Neural cell (in vitro differentiated cells): ENCODE data around the gene ALOX12. TPM values are rescaled to one million over a fixed set of nuclear protein-coding genes. Genes with fewer than 3 reads are reported as not detected.

Source experiments
- H2AFZ ChIP-seq: fragments of 200-600, 300-800 bp; sonication (generic), shearing (Covaris generic); 2 replicates; pipeline ENCODE4 v1.6.0; 2014; ENCODE audit warnings: low read depth, mild to moderate bottlenecking, antibody characterized with exemption, low read length, moderate library complexity
- H3F3A ChIP-seq: fragments of 200-600 bp; shearing (Covaris generic); 2 replicates; pipeline ENCODE4 v1.6.1; 2016; ENCODE audit warnings: mild to moderate bottlenecking, moderate library complexity, mixed read lengths, antibody characterized with exemption, low read length; ENCODE audit not compliant: insufficient read depth, poor library complexity, severe bottlenecking
- H3K27ac ChIP-seq: fragments of 200-600, 300-800 bp; sonication (generic), shearing (Covaris generic); 2 replicates; pipeline ENCODE4 v1.5.1; 2014; ENCODE audit warnings: mild to moderate bottlenecking, low read length, moderate library complexity
- H3K27me3 ChIP-seq: fragments of 300-800, 200-600 bp; sonication (generic), shearing (Covaris generic); 2 replicates; pipeline ENCODE4 v1.6.0; 2014; ENCODE audit warnings: mild to moderate bottlenecking, low read depth, low read length, moderate library complexity; ENCODE audit not compliant: insufficient read depth
- H3K36me3 ChIP-seq: fragments of 300-800, 200-600 bp; sonication (generic), shearing (Covaris generic); 2 replicates; pipeline ENCODE4 v1.5.1; 2014; ENCODE audit warnings: mild to moderate bottlenecking, antibody characterized with exemption, low read length, moderate library complexity; ENCODE audit not compliant: insufficient read depth
- H3K4me2 ChIP-seq: fragments of 300-800, 200-600 bp; sonication (generic), shearing (Covaris generic); 2 replicates; pipeline ENCODE4 v1.6.0; 2014; ENCODE audit warnings: mild to moderate bottlenecking, low read length
- H3K4me3 ChIP-seq: fragments of 300-800, 200-600 bp; sonication (generic), shearing (Covaris generic); 2 replicates; pipeline ENCODE4 v1.5.1; 2014; ENCODE audit warnings: mild to moderate bottlenecking, low read length, moderate library complexity
- H3K79me2 ChIP-seq: fragments of 200-600 bp; shearing (Covaris generic); replicated peaks from 2 replicates; pipeline ENCODE4 v1.6.0; 2014; ENCODE audit warnings: mild to moderate bottlenecking, low read length, moderate library complexity; ENCODE audit not compliant: insufficient read depth
- H3K9ac ChIP-seq: fragments of 300-800, 200-600 bp; sonication (generic), shearing (Covaris generic); 2 replicates; pipeline ENCODE4 v1.6.1; 2016; ENCODE audit warnings: mild to moderate bottlenecking, low read length, mixed read lengths
- H3K9me2 ChIP-seq: fragments of 200-600 bp; shearing (Covaris generic); 2 replicates; pipeline ENCODE4 v1.6.1; 2016; ENCODE audit warnings: mild to moderate bottlenecking, low read length, mixed read lengths; ENCODE audit not compliant: insufficient read depth
- H3K9me3 ChIP-seq: fragments of 200-600, 300-800 bp; sonication (generic), shearing (Covaris generic); 2 replicates; pipeline ENCODE4 v1.6.1; 2016; ENCODE audit warnings: mild to moderate bottlenecking, mixed run types, low read length, moderate library complexity, mixed read lengths
- H4K20me1 ChIP-seq: fragments of 200-600 bp; shearing (Covaris generic); 2 replicates; pipeline ENCODE4 v1.6.1; 2016; ENCODE audit warnings: mild to moderate bottlenecking, mixed run types; ENCODE audit not compliant: insufficient read depth
- EP300 ChIP-seq: fragments of 450-650 bp; conservative IDR thresholded peaks from 2 replicates; pipeline ENCODE4 v1.6.1; 2014; ENCODE audit warnings: antibody characterized with exemption, mild to moderate bottlenecking, moderate library complexity; ENCODE audit not compliant: poor library complexity, severe bottlenecking
- EZH2 ChIP-seq: fragments of 200-600, 300-800 bp; shearing (Covaris generic), sonication (generic); IDR thresholded peaks from 2 replicates; pipeline ENCODE4 v1.6.1; 2014; ENCODE audit warnings: antibody characterized with exemption, low read length, borderline replicate concordance, mild to moderate bottlenecking; ENCODE audit not compliant: insufficient read depth, poor library complexity, severe bottlenecking
- MXI1 ChIP-seq: fragments of 450-650 bp; conservative IDR thresholded peaks from 2 replicates; pipeline ENCODE4 v1.6.1; 2014; ENCODE audit warnings: antibody characterized with exemption, mild to moderate bottlenecking; ENCODE audit not compliant: poor library complexity, severe bottlenecking
- POLR2AphosphoS5 ChIP-seq: IDR thresholded peaks from 2 replicates; pipeline ENCODE4 v1.6.1; 2012
- RAD21 ChIP-seq: fragments of 450-650 bp; conservative IDR thresholded peaks from 2 replicates; pipeline ENCODE4 v1.6.1; 2014; ENCODE audit warnings: antibody characterized with exemption, mild to moderate bottlenecking, moderate library complexity
- SMC3 ChIP-seq: fragments of 450-650 bp; conservative IDR thresholded peaks from 2 replicates; pipeline ENCODE4 v1.6.1; 2014; ENCODE audit warnings: antibody characterized with exemption, mild to moderate bottlenecking, moderate library complexity; ENCODE audit not compliant: poor library complexity
- TAF1 ChIP-seq: IDR thresholded peaks from 2 replicates; pipeline ENCODE4 v1.6.1; 2012; ENCODE audit warnings: low read depth
- polyA plus RNA-seq: library from polyadenylated mRNA; depleted of rRNA; stranded (reverse); fragments of >200 nt; gene quantifications from 2 replicates; pipeline ENCODE4 v1.2.3, GENCODE V29; 2014
- TF ChIP-seq, protein P1 (sequence below): fragments of 450-650 bp; IDR thresholded peaks from 2 replicates; pipeline ENCODE4 v1.5.1; 2014; ENCODE audit warnings: antibody characterized with exemption, mild to moderate bottlenecking, moderate library complexity; ENCODE audit not compliant: poor library complexity, severe bottlenecking
- TF ChIP-seq, protein P2 (sequence below): IDR thresholded peaks from 2 replicates; pipeline ENCODE4 v1.6.1; 2012; ENCODE audit warnings: borderline replicate concordance

ALOX12 gene
- polyA plus RNA-seq, 1 donor from 2014 or later = not detected

DNA sequence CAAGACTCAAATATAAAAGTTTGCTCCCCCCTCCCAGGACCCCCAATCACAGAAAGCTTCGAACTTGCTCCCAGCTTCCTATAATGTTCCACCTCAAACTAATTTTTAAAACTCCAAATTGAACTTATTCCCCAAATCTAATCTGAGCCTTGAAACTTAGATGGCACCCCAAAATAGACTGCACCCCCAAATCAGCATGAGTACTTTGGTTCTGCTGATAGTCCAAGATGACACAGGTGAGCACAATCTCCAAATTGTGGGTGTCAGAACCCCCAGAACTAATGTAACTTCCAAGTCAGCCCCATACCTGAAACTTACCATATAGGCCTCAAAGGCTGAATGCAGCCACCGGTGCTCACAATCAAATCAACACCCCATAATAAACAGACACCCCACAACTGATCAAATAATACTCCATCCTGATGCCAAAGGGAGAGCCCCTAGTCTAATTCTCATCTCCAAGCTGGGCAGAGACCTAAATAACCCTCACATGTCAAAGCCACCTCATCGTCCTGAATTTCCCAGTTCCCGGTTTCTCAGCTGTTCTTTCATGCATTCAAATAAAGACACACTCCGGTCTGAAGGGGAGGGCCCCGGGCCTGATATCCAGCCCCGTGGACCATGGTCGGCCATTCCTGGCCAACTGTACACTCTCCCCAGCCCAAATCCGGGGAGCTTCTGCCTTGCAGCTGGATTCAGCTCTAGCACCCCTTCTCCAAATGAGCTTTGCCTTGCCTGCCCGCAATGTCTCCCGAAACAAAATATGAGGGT, 25.2 kb downstream of the ALOX12 start:
- TF ChIP-seq, protein P1, sequence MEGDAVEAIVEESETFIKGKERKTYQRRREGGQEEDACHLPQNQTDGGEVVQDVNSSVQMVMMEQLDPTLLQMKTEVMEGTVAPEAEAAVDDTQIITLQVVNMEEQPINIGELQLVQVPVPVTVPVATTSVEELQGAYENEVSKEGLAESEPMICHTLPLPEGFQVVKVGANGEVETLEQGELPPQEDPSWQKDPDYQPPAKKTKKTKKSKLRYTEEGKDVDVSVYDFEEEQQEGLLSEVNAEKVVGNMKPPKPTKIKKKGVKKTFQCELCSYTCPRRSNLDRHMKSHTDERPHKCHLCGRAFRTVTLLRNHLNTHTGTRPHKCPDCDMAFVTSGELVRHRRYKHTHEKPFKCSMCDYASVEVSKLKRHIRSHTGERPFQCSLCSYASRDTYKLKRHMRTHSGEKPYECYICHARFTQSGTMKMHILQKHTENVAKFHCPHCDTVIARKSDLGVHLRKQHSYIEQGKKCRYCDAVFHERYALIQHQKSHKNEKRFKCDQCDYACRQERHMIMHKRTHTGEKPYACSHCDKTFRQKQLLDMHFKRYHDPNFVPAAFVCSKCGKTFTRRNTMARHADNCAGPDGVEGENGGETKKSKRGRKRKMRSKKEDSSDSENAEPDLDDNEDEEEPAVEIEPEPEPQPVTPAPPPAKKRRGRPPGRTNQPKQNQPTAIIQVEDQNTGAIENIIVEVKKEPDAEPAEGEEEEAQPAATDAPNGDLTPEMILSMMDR = no peak
- no peaks in the 10 kb centered on the region for H3K79me2 ChIP-seq
- H4K20me1 ChIP-seq = no peaks in the 10 kb centered on the region
- no peak overlapping the region for H3K4me3 ChIP-seq
- peaks cover 40% of the 10 kb centered on the region for H3K27me3 ChIP-seq
- H3F3A ChIP-seq = no peaks in the 10 kb centered on the region
- no peak overlapping the region for H3K27ac ChIP-seq
- H3K9me3 ChIP-seq = no peaks in the 10 kb centered on the region
- H3K36me3 ChIP-seq = no peaks in the 10 kb centered on the region
- H3K4me2 ChIP-seq = no peak overlapping the region
- H2AFZ ChIP-seq = no peak overlapping the region
- no peaks in the 10 kb centered on the region for H3K9me2 ChIP-seq
- no peak overlapping the region for H3K9ac ChIP-seq

DNA sequence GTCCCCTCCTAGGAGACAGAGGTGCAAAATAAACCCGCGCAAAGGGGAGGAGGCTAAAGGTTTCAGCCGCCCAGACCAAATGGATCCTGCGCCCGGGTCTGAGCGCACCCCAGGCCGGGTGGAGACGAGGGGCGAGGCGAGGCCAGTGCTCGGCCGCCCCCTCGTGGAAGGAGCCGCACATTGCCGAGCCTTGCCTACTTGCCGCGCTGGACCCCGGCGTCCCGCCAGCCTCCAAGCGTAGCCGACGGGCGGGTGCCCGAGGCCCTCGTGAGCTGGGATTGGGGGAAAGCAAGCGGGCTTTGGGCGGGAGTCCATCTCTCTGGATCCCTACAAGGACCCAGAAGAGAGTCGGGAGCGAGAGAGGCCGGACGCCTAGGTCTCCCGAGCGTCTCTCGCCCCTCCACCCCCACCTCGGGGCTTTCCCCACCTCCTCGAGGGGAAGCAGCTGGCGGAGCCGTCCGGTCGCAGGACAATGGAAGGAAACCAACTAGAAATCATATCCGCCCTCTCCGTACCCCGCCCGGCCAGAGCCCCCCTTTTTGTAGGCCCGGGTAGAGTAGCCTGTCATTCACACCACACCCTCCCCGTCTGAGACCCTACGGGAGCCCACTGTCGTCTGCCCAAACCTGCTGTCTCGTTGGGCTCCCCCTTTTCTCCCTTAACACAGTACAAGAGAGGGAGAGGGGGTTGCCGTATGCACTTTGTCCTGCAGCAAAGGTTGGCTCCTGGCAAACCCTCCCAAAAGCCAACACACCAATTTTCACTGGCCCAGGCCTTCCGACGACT, 26.3 kb downstream of the ALOX12 start:
- no peak overlapping the region for H3K27ac ChIP-seq
- no peak overlapping the region for H3K9ac ChIP-seq

More for the DNA sequence above, 26.3 kb downstream of the ALOX12 start:
- TF ChIP-seq TAF1 (no peak), RAD21 (peak; percentile 61), SMC3 (peak; percentile 65), POLR2AphosphoS5 (no peak), EZH2 (no peak), MXI1 (no peak), EP300 (no peak)
- TF ChIP-seq, protein P2, sequence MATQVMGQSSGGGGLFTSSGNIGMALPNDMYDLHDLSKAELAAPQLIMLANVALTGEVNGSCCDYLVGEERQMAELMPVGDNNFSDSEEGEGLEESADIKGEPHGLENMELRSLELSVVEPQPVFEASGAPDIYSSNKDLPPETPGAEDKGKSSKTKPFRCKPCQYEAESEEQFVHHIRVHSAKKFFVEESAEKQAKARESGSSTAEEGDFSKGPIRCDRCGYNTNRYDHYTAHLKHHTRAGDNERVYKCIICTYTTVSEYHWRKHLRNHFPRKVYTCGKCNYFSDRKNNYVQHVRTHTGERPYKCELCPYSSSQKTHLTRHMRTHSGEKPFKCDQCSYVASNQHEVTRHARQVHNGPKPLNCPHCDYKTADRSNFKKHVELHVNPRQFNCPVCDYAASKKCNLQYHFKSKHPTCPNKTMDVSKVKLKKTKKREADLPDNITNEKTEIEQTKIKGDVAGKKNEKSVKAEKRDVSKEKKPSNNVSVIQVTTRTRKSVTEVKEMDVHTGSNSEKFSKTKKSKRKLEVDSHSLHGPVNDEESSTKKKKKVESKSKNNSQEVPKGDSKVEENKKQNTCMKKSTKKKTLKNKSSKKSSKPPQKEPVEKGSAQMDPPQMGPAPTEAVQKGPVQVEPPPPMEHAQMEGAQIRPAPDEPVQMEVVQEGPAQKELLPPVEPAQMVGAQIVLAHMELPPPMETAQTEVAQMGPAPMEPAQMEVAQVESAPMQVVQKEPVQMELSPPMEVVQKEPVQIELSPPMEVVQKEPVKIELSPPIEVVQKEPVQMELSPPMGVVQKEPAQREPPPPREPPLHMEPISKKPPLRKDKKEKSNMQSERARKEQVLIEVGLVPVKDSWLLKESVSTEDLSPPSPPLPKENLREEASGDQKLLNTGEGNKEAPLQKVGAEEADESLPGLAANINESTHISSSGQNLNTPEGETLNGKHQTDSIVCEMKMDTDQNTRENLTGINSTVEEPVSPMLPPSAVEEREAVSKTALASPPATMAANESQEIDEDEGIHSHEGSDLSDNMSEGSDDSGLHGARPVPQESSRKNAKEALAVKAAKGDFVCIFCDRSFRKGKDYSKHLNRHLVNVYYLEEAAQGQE = no peak
- TF ChIP-seq, protein P1 = peak; percentile 79
- no peaks in the 10 kb centered on the region for H3K9me3 ChIP-seq
- no peaks in the 10 kb centered on the region for H3K36me3 ChIP-seq
- no peaks in the 10 kb centered on the region for H4K20me1 ChIP-seq
- H3F3A ChIP-seq = no peaks in the 10 kb centered on the region
- peak overlapping the region; percentile 39 for H3K4me3 ChIP-seq
- no peaks in the 10 kb centered on the region for H3K79me2 ChIP-seq
- peaks cover 40% of the 10 kb centered on the region for H3K27me3 ChIP-seq
- no peak overlapping the region for H3K4me2 ChIP-seq
- no peaks in the 10 kb centered on the region for H3K9me2 ChIP-seq
- no peak overlapping the region for H2AFZ ChIP-seq
